ENCODE measurements around the gene RFK. TPM values are rescaled to one million over a fixed set of nuclear protein-coding genes. Genes with fewer than 3 reads are reported as not detected.
"Not testable (repeated sequence)": the region's sequence is repeated elsewhere in the genome, so short reads cannot be mapped to it uniquely, and the experiment has no call there.

The RFK gene
- total RNA-seq = 30.6 TPM

DNA sequence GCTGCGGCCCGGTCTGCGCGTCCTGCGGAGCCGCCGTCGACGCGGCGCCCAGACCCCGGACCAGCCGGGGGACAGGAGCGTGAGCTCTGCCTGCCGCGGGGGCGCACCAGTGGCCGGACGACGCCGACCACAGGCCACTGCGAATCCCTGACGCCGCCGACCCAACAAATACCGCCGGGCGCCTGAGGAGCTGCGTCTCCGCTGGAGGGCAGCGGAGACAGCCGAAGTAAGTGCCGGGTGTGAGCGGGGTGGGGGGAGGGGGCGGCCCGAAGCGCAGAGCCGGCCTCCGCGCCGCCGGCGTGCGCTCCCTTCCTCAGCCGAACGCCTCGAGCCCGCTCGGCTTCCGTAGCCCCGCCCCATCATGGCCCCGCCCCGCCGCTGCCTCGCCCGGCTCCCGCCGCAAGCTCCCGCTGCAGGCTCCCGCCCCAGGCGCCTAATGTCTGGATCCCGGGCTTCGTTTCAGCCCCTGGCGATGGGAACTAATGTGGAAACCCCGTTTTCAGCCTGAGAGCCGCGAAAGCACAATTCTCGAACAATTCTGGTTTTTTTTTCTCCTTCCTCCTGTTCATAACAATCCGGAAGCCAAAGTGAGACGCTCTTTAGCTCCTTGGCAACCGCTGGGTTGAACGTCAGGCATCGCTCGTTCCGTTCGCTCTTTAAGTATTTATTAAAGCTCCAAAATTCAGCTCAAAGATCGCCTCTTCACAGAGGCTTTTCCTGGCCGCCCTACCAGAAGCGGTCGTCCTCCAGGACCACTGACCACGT, at the start of gene RFK:
Gene RFK, minus strand, starts transcription at position 232 of the 765 bp plus-strand sequence. CDS start 255 bp downstream, outside the sequence.
- DNase-seq (ENCODE audit: low spot score) = peak; percentile 96

- no peak for DNase-seq (ENCODE audit: low spot score)
These were observed 49.7 kb upstream of the RFK start for GRCh38 chr9:76443887-76444286.

DNA sequence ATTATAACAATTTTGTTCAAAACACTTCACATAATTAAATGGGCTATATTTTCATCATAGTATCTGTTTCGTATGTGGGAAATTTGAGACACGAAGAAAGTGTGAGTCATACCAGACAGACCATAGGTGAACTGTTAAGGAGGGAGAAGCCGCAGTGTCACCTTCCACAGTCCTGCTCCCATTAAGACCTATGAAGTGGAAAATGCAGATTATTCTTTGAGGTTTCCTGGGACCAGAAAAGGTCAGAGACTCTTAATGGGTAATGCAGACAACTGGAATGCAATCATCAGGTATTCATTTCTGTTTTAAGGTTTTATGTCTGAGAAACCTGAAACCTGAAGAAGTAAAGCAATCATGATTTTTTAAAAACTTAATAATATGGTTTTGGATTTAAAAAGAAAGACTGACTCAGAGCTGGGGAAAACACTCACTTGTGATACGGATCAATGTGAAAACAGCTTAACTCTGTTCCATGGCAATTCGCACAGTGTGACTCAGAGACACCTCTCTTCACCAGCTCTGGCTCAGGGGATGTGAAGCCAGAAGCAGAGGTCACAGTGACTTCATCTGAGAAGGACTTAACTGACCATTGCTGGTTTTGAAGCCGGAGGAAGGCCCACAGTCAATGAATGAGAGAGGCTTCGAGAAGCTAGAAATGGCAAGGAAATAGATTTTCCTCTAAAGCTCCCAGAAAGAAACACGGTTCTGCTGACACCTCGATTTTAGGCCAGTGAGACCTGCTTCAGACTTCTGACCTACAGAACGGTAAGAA, 47.5 kb upstream of the RFK start:
- DNase-seq (ENCODE audit: low spot score) = no peak

GRCh38 chr9:76438841-76439588, 44.8 kb upstream of the RFK start:
- DNase-seq (ENCODE audit: low spot score) = no peak

GRCh38 chr9:76437017-76437699, 42.9 kb upstream of the RFK start:
- DNase-seq (ENCODE audit: low spot score) = not testable (repeated sequence)

GRCh38 chr9:76434897-76435296, 40.7 kb upstream of the RFK start:
- DNase-seq (ENCODE audit: low spot score) = not testable (repeated sequence)

DNA sequence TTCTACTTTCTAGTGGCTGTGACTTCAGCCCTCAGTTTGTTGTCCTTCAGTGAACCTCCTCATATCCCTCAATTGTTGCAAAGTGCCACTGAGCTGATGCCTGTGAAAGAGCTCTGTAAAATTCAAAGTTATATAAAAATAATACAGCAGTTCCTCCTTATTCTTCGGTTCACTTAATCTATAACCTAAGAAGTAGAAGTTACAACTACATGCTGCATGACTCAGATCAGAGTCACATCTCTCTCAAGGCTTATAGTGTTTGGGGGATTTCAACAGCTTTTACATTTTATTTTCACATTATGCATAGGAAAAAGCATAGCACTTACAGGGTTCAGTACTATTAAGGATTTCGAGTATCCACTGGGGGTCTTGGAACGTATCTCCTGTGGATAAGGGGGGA, 39.6 kb upstream of the RFK start:
- no peak for DNase-seq (ENCODE audit: low spot score)

DNA sequence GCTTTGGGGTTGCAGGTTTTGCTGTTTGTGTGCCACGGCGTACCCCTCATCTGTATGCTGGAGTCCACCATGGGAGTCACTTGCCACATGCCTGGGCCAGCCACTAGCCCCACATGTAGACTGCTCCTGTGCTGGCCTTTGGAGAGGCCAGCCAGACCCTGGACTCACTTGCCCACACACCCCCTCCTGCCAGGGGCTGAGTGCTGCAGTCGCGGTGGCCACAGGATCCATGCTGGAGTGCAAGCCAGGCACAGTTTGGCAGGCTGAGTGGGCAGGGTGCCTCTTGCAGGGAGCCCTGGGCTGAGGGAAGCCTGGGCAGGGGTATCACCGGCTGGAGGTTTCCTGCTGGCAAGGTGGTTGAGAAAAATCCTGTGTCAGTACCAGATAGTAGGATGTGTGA, 39.2 kb upstream of the RFK start:
- DNase-seq (ENCODE audit: low spot score) = no peak

DNA sequence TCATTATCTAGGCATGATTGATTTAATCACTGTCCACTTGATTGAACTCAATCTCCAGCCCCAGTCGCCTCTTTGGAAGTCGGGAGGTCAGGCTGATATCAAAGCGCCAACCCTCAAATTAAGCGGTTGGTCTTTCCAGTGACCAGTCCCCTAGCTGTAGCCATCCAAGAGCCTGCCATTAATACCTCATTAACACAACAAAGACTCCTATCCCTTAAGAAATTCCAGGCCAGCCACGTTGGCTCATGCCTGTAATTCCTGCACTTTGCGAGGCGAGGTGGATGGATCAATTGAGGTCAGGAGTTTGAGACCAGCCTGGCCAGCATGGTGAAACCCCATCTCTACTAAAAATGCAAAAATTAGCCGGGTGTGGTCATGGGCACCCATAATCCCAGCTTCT, 37.4 kb upstream of the RFK start:
- DNase-seq (ENCODE audit: low spot score) = no peak

GRCh38 chr9:76426807-76427419, 32.7 kb upstream of the RFK start:
- no peak for DNase-seq (ENCODE audit: low spot score)

GRCh38 chr9:76425677-76426453, 31.6 kb upstream of the RFK start:
- no peak for DNase-seq (ENCODE audit: low spot score)

- DNase-seq (ENCODE audit: low spot score) = no peak
These were observed 30.3 kb upstream of the RFK start for GRCh38 chr9:76424491-76424890.

- no peak for DNase-seq (ENCODE audit: low spot score)
These were observed 29.3 kb upstream of the RFK start for GRCh38 chr9:76423216-76424177.

DNA sequence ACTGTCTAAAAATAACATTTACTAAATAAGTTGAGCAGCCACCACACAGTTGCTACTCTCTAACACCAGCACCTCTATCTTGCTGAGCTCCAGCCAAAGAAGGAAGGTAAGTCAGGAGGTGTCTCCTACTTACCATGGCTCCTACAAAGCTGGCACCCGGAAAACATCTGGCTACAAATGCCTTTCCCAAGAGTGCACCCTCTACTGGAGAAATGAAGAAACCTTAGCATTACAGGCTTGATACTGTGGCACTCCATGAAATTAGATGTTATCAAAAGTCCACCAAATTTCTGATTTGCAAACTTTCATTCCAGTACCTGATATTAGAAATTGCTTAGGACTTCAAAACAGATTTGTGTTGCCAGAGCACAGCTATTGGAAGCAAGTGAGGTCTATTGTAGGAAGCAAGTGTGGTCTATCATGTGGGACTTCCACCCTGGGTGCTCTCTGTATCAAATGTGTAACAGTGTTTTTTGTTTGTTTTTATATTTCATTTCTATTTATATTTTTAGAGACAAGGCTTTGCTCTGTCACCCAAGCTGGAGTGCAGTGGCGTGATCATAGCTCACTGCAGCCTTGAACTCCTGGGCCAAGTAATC, 25.7 kb upstream of the RFK start:
- DNase-seq (ENCODE audit: low spot score) = no peak

- no peak for DNase-seq (ENCODE audit: low spot score)
These were observed 23.2 kb upstream of the RFK start for GRCh38 chr9:76417394-76417793.

DNA sequence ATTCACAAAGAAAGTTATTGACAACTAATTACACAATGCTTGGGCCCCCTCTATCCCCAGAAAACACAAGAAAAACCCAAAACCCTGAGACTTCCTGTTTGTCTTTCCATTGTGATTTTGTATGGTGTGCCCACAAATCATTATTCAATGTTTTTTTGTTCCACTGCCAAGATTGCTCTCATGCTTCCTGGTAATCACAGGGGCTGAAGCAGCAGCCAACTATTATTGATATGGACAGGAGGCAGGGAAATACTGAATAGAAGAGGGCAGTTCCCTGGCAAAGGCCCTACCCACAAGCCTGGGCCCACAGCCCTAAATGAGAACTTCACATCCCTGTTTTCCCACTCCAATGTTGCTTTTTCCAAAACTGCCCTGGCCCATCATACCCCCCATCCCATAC, 21.5 kb upstream of the RFK start:
- peak; percentile 58 for DNase-seq (ENCODE audit: low spot score)

GRCh38 chr9:76415154-76415553, 20.9 kb upstream of the RFK start:
- DNase-seq (ENCODE audit: low spot score) = no peak

- no peak for DNase-seq (ENCODE audit: low spot score)
These were observed 20.4 kb upstream of the RFK start for GRCh38 chr9:76414661-76415060.

- no peak for DNase-seq (ENCODE audit: low spot score)
These were observed 19.4 kb upstream of the RFK start for GRCh38 chr9:76413658-76414057.
